ENCODE data around the gene KIF13A. TPM values are rescaled to one million over a fixed set of nuclear protein-coding genes. Genes with fewer than 3 reads are reported as not detected.

The KIF13A gene
- total and polyA plus RNA-seq, 9 of the 15 experiments (the other 6 are each of a cell fraction or from before 2014, with no cell fraction given) = 3.6 to 44.3 (median 29.7) TPM

- TF ChIP-seq IRF1 (CRISPR knock-in tag; IDR thresholded peaks at IDR 0.05; ENCODE audit: borderline replicate concordance) (no peak), CHD2 (IDR thresholded peaks at IDR 0.05; ENCODE audit: low read depth, low read length) (no peak)
Measured at GRCh38 chr6:17940151-17940792, 47.2 kb downstream of the KIF13A start (continued).

GRCh38 chr6:17938901-17939300 is 48.5 kb downstream of the KIF13A start:
- in situ Hi-C loops (cut with MboI) = no loop called here
- FAIRE-seq = no peak
- CTCF ChIA-PET (ENCODE audit: low intra/inter-chr PET ratio) = no interaction called here
- TF ChIP-seq TRIM24 (IDR thresholded peaks at IDR 0.05) (peak; percentile 35 to 45; a peak in 1 of 4 replicates), PYGO2 (tag; IDR thresholded peaks at IDR 0.05) (no peak), ARNT (IDR thresholded peaks at IDR 0.05) (no peak), CEBPG (CRISPR knock-in tag; IDR thresholded peaks at IDR 0.05) (peak; percentile 38; the same call in 1 of the 2 replicates), CEBPG (tag; conservative IDR thresholded peaks at IDR 0.05 in 1 of 2, IDR thresholded peaks at IDR 0.05 in 1 of 2) (peak in 1 of 2 experiments; percentile 74; a peak in 2 of 4 replicates), RBM22 (IDR thresholded peaks at IDR 0.05; ENCODE audit: low read depth, low read length, poor library complexity, severe bottlenecking) (no peak), SPI1 (IDR thresholded peaks at IDR 0.05; ENCODE audit: borderline replicate concordance, low read depth, low read length) (no peak), PKNOX1 (IDR thresholded peaks at IDR 0.05) (no peak), ZNF316 (IDR thresholded peaks at IDR 0.05) (peak; percentile 37; the same call in 1 of the 2 replicates), C11orf30 (IDR thresholded peaks at IDR 0.05; ENCODE audit: low read depth) (no peak), TARDBP (IDR thresholded peaks at IDR 0.05) (no peak), CBX3 (IDR thresholded peaks at IDR 0.05; ENCODE audit: borderline replicate concordance in 1 of 2, low read length in 2 of 2) (no peak)
- TF ChIP-seq, protein P1, sequence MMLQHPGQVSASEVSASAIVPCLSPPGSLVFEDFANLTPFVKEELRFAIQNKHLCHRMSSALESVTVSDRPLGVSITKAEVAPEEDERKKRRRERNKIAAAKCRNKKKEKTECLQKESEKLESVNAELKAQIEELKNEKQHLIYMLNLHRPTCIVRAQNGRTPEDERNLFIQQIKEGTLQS (IDR thresholded peaks at IDR 0.05) = peak; percentile 76
- TF ChIP-seq, protein P1 (CRISPR knock-in tag; conservative IDR thresholded peaks at IDR 0.05) = no peak

More at GRCh38 chr6:17938901-17939300, 48.5 kb downstream of the KIF13A start:
- Histone ChIP-seq H2AFZ (ENCODE audit: low read depth, low read length) (no peak overlapping the region), H3K36me3 (ENCODE audit: control insufficient read depth, insufficient read depth, low read length) (no peaks in the 10 kb centered on the region), H3K4me3 (no peak overlapping the region), H3K4me2 (ENCODE audit: insufficient read depth, low read length) (no peak overlapping the region), H3K27me3 (ENCODE audit: control insufficient read depth in 2 of 2, insufficient read depth in 2 of 2, low read length in 2 of 2) (no peaks in the 10 kb centered on the region), H4K20me1 (replicated peaks; ENCODE audit: control insufficient read depth, insufficient read depth, low read length) (no peaks in the 10 kb centered on the region), H3K9me1 (ENCODE audit: control insufficient read depth, insufficient read depth, low read length) (no peaks in the 10 kb centered on the region), H3K79me2 (ENCODE audit: control insufficient read depth, insufficient read depth, low read length) (peaks cover 61% of the 10 kb centered on the region), H3K9me3 (replicated peaks; ENCODE audit: control insufficient read depth, insufficient read depth, low read depth, low read length) (no peaks in the 10 kb centered on the region), H3K4me1 (replicated peaks in 1 of 2; ENCODE audit: control insufficient read depth in 2 of 2, insufficient read depth in 2 of 2, low read length in 2 of 2) (peaks cover 14 to 17% of the 10 kb centered on the region in 2 experiments), H3K9ac (ENCODE audit: insufficient read depth in 1 of 2, low read depth in 2 of 2, low read length in 2 of 2) (no peak overlapping the region), H3K27ac (ENCODE audit: extremely low read depth, low read depth, low read length) (no peak overlapping the region)
- POLR2A ChIA-PET = interaction anchor here (1.0 kb wide), 1 partner anchor 32 kb away, joined by 3 read pairs; no protein-coding TSS in a partner anchor
- DNase-seq (ENCODE audit: extremely low read depth in 1 of 4, low spot score in 3 of 4) (no peak), ATAC-seq (no peak)
- BruUV-seq (replicated peaks) = no TSS peak
- WGBS (ENCODE audit: insufficient coverage, low coverage, missing lambda C conversion rate) = 94% methylated on average over 2 of the region's 2 CpGs
- intact Hi-C loops (cut with micrococcal nuclease) = no loop called here
